Inferior parietal cortex (tissue), 1 donor: ENCODE data around the gene WFIKKN1.

Source experiments
- DNase-seq: peaks from one replicate; pipeline ENCODE4 v3.0.0-alpha.2; 2016; ENCODE audit errors: extremely low spot score

Gene WFIKKN1

DNA sequence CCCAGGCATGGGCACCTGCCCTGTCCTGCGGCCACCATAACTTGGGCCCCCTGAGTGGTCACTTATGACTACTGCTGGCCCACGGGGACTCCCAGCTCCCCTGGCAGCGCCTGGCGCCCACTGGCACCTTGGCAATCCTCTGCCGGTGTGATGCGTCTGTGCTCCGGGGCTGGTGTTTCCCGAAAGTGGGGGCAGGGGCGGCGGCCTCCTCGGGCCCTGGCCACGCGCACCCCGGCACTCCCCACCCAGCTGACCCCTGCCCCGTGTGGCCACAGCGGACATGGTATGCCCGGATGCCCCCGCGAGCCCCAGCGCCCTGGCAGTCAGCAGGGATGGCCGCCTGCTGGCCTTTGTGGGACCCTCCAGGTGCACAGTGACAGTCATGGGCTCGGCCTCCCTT, 26.7 kb downstream of the WFIKKN1 start:
- DNase-seq = no peak

DNA sequence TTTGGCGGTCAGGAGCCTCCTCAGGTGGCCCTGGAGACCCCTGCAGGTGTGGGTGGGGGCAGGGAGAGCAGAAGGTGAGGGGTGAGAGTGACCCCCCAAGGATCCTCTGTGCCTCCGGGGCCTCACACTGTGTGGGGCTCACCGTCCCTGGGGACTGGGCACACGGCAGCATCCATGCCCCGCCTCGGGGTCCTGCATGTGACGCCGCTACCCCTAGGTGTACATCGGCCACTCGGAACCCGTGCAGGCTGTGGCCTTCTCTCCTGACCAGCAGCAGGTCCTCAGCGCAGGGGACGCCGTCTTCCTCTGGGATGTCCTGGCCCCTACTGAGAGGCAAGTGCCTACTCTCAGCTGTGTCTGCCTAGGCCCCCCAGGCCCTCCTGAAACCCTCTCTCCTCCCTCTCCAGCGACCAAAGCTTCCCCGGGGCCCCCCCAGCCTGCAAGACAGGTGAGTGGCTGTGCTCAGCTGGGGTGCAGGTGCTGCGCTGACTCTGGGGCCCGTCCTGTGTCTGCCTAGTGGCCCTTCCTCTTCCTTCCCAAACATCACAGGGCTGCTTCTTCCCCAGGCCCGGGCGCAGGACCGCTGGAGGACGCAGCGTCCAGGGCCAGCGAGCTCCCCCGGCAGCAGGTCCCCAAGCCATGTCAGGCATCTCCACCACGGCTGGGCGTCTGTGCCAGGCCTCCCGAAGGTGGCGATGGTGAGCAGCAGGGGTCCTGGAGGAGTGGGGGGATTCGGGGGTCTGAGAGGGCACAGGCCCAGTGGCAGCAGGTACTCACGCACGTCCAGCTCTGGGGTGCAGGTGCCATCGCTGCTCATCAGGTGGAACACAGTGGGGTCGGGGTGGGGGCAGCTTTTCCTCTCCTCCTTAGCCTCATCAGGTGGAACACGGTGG, 28.1 kb downstream of the WFIKKN1 start:
- DNase-seq = no peak

GRCh38 chr16:659618-660017, 28.8 kb downstream of the WFIKKN1 start:
- DNase-seq = no peak

DNA sequence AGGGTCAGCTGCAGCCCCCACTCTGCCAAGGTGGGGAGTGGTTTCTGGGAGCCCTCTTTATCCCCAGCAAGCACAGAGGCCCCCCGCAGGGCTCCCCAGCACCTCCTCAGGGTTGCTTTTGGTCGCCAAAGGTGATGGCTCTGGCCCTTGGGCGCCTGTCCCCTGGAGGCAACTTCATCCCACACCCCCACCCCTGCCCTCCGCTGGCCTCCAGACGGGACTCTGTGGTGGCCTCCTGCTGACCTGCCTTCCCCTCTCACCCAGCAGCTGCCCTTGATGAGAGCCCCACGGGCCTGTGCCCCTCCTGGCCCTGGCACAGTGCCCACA, 29.3 kb downstream of the WFIKKN1 start:
- no peak for DNase-seq

GRCh38 chr16:660459-661183, 29.8 kb downstream of the WFIKKN1 start:
- peak; percentile 75 for DNase-seq

- no peak for DNase-seq
Observed at GRCh38 chr16:661184-661821, 30.5 kb downstream of the WFIKKN1 start.

DNA sequence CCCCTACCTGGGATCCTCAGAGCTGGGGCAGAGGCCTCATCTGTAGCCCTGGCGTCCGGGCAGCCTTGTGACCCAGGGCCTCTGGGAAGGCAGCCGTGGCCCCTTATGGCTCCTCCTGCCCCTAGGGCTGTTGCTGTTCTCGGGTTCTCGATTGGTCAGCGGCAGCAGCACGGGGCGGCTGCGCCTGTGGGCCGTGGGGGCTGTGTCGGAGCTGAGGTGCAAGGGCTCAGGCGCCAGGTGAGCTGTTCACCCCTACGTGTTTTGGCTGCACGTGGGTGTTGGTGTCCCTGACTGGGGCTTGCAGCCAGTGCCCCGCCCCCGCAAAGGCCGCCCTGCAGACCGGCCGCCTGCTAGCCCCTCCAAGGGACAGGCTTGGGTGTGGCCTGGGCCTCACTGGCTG, 31.3 kb downstream of the WFIKKN1 start:
- no peak for DNase-seq

- DNase-seq = no peak
Observed at GRCh38 chr16:662597-662996, 31.8 kb downstream of the WFIKKN1 start.

- no peak for DNase-seq
Observed at GRCh38 chr16:666572-666971, 35.8 kb downstream of the WFIKKN1 start.

GRCh38 chr16:667113-667779, 36.5 kb downstream of the WFIKKN1 start:
- no peak for DNase-seq

GRCh38 chr16:667780-668518, 37.2 kb downstream of the WFIKKN1 start, which contains the start of gene RHOT2:
Gene RHOT2, plus strand, starts transcription at chr16:668132. Its CDS starts 68 bp downstream, at chr16:668200.
- DNase-seq = peak; percentile 91

DNA sequence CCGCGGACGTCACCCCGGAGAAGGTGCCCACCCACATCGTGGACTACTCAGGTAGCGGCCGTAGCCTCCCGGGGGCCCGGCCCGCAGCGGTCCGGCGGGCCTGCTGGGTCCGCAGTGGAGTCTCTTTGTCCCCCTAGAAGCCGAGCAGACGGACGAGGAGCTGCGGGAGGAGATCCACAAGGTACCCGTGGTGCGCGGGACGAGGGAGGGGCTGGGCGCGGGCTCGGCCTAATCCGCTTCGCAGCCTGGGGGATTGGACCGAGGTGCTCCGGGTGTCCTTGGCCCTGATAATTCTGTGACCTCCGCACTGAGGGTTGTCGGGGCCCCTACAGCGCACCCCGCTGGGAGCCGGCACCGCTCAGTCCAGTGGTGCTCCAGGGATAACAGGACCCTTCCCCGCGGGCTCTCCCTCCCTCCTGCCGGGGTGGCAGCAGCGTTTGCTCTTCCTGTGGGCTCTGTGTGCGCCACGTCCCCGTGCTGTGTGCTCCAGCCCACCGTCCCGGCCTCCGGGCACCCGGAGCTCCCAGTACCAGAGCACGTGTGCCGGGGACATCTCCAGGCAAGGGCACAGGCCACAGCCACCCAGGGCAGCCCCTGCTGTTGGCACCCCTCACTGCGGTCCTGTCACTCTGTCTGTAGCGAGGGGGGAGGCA, 37.9 kb downstream of the WFIKKN1 start:
- DNase-seq = no peak

- DNase-seq = no peak
Observed at GRCh38 chr16:669666-670065, 38.9 kb downstream of the WFIKKN1 start.

DNA sequence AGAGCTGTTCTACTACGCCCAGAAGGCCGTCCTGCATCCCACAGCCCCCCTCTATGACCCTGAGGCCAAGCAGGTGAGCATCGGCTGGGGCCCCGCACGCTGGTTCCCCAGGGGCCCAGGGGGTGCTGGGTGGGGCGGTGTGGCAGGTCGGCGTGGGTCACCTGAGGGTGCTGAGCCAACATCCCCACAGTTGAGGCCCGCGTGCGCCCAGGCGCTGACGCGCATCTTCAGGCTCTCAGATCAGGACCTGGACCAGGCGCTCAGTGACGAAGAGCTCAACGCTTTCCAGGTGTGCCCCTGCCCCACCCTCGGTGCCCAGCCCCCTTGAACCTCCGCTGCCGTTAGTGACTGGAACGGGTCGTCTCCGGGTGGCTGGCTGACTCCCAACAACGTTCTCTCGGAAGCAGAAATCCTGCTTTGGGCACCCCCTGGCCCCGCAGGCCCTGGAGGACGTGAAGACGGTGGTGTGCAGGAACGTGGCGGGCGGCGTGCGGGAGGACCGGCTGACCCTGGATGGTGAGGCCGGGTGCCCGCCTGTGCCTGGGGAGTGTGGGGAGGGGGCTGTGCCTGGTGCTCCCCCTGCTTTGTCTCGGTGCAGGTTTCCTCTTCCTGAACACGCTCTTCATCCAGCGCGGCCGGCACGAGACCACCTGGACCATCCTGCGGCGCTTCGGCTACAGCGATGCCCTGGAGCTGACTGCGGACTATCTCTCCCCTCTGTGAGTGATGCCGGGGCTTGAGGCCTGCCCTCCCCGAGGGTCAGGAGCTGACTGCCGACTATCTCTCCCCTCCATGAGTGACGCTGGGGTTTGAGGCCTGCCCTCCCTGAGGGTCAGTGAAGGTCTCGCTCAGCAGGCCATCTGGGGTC, 39.9 kb downstream of the WFIKKN1 start:
- DNase-seq = no peak

- no peak for DNase-seq
Observed at GRCh38 chr16:671353-672131, 40.8 kb downstream of the WFIKKN1 start.

- no peak for DNase-seq
Observed at GRCh38 chr16:672371-672770, 41.6 kb downstream of the WFIKKN1 start.

- DNase-seq = no peak
Observed at GRCh38 chr16:672851-673250, 42.1 kb downstream of the WFIKKN1 start.

DNA sequence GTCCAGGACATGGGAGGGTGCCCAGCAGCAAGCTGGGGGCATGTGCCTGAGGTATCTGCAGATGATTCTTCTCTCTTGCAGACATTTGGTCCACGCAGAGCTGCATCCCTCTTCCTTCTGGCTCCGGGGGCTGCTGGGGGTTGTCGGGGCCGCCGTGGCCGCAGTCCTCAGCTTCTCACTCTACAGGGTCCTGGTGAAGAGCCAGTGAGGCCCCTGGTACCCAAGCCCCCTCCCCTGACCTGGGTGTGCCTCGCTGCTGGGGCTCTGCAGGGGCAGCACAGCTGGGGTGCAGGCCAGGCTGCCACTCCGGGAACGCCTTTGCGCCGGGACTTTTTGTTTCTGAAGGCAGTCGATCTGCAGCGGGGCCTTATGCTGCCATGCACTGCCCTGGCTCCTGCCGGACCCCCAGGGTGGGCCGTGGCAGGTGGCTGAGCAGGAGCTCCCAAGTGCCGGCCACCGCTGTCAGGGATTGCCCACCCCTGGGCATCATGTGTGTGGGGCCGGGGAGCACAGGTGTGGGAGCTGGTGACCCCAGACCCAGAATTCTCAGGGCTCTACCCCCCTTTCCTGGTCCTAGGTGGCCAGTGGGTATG, 42.7 kb downstream of the WFIKKN1 start:
- no peak for DNase-seq
